Stimulated activated naive CD8-positive, alpha-beta T cell treated with anti-CD3 and anti-CD28 coated beads, Interleukin-15, Interleukin-2, amounts not matched to agents 100 U/mL and 50 U/mL, for 24 hours (primary cell): ENCODE measurements around the gene CTNND2.
A peak's percentile ranks its signal among the peaks of the same experiment; 100 is the strongest.
"Not testable (repeated sequence)": the region's sequence is repeated elsewhere in the genome, so short reads cannot be mapped to it uniquely, and the experiment has no call there.

Experiments
- ATAC-seq: fragments of 150-1000 bp; cut with Tn5 transposase; one replicate; pipeline ENCODE4 v1.10.0; 2021
- DNase-seq: peaks from one replicate; pipeline ENCODE4 v3.0.0; 2021

CTNND2 gene

GRCh38 chr5:11385251-11385900, 518.9 kb downstream of the CTNND2 start:
- DNase-seq (no peak), ATAC-seq (no peak)

GRCh38 chr5:11384441-11385250, 519.6 kb downstream of the CTNND2 start:
- ATAC-seq (peak; percentile 34), DNase-seq (no peak)

DNA sequence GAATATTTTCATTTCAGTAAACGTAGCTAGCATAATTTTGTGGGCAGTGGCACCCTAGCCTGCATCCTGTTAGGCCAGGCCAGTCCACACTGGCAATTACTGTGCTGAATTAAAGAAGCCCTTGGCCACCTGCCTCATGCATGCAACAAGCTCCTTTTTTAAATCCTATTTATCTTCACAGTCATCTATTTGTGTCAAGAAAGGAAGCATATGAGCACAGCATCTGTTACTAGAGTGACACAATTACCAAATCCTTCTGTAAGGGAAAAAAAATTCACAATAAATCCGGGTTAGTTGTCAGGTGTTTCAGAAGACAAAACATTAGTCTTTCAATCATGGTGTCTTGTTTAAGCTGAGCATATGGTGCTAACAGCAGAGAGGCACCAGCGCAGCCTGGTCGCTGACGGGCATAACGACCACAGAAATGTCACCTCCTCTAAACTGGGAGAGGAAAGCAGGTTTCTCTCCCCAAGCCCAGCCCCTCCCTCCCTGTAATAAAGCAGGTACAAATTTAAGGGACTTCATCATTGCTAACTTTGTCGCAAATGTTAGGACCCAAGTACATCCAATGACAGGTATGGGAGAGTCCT, 520.6 kb downstream of the CTNND2 start:
- no peak for DNase-seq
- no peak for ATAC-seq

GRCh38 chr5:11378461-11378860, 525.8 kb downstream of the CTNND2 start:
- no peak for ATAC-seq
- DNase-seq = no peak

- DNase-seq = no peak
- no peak for ATAC-seq
Measured at GRCh38 chr5:11377896-11378295, 526.4 kb downstream of the CTNND2 start.

DNA sequence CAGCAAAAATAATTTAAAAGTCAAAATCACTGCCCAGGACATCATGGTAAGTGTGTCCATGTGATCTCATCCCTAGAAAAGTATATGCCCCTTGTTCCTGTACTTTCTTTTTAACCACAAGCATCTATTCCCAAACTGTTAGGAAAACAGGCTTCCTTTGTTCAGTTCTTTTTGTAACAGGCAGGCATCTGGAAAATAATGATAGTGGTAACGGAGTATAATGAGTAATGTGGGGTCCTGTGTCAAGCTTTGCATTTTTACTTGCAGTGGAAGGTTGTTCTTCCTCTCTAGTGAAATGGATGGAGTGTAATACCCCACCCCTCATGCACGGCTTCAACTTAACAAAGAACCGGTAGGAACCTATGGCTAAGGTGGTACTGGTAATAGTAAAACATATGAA, 532.1 kb downstream of the CTNND2 start:
- DNase-seq = no peak

GRCh38 chr5:11371021-11371420, 533.2 kb downstream of the CTNND2 start:
- no peak for ATAC-seq
- no peak for DNase-seq

More for the DNA sequence above, 532.1 kb downstream of the CTNND2 start:
- no peak for ATAC-seq

- no peak for DNase-seq
- no peak for ATAC-seq
Measured at GRCh38 chr5:11364531-11364930, 539.7 kb downstream of the CTNND2 start.

DNA sequence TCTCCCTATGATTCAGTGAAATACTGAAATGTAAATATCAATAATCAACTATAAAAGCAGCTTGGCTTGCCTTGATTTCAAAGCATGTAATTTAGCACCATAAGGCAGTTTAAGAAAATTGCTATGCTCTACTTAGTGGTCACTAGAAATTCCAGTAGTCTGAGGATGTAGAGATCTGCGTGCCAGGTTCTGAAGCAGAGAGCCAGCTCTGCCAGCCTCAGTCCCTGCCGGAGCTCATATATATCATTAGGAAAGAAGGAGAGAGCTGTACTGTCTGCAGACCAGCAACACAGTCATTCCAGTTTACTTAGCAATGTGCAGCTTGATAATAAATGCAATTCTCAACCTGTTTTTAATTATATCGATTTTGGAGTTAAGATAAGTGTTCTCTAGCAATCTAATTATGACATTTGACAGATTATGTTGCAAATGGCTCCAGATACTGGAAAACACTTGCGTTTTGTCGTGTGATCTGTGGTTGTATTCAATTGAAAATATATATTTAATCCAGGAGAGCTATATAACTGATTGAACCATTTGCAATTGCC, 540.5 kb downstream of the CTNND2 start:
- ATAC-seq (no peak), DNase-seq (no peak)

DNA sequence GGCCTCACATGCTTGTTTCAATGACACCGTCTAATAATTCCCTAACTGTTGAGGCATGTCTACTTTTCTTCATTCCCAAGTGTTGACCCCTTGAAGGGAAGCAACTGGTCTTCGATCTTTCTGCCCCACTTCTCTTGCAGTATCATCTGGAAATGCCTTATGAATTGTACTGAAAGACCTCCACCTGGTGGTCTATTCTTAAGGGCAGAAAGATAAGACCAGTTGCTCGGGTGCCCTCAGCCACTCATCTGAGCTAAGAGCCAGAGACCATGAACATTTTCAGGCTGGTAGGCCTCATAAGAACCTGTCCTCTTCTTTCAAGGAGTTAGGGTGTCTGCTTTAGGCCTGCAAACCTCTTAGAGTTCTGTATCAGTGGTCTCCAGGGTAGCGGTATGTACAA, 542.5 kb downstream of the CTNND2 start:
- DNase-seq = no peak
- no peak for ATAC-seq

GRCh38 chr5:11357928-11358327, 546.3 kb downstream of the CTNND2 start:
- ATAC-seq (no peak), DNase-seq (no peak)

DNA sequence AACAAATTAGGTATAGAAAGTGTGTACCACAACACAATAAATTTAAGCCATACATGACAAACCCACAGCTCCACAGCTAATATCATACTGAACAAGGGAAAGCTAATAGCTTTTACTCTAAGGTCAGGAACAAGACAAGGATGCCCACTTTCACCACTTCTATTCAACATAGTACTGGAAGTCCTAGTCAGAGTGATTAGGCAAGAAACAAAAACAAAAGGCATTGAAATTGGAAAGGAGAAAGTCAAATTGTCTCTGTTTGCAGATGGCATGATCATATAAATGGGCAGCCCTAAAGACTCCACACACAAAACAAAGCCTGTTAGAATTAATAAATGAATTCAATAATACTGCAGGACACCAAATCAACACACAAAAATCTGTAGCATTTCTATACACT, 548.8 kb downstream of the CTNND2 start:
- ATAC-seq (no peak), DNase-seq (no peak)

DNA sequence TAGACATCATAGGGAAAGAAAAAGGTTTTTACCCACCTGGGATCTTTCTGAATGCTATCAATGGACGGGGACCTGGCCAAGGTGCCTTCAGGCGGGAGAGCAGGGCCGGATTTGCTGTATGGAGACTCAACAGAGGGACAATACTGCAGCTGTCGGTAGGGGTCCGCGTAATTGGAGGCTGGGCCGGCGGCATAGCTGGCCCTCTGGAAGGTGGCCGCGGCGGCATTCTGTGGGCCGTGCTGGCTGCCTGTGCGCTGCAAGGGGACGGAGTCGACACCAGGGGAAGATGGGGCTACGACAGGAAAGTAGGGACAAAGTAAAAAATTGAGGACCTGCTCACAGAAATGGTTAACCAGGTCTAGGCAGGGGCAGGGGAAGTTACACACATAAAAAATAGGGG, 557.9 kb downstream of the CTNND2 start:
- DNase-seq (no peak), ATAC-seq (no peak)

- DNase-seq (no peak), ATAC-seq (no peak)
Measured at GRCh38 chr5:11335881-11336760, 568.1 kb downstream of the CTNND2 start.

DNA sequence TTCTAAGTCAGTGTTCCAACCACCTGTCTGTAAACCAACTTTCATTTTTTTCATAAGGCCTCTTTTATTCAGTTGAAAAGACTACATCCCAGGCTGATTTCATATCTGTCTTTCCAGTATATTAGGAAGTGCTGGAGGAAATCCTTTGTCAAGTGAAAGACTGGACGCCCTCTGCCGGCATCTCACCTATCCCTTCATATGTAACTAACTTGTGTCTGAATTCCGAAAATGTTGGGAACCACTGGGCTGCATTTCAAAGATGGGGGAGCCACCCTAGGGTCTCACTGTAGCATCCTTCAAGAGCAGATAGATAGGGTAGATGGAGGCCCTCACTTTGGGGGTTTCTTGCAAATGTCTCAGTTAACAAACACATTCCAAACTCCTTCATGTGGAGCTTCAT, 569.8 kb downstream of the CTNND2 start:
- no peak for ATAC-seq
- no peak for DNase-seq

GRCh38 chr5:11329679-11330078, 574.6 kb downstream of the CTNND2 start:
- no peak for ATAC-seq
- no peak for DNase-seq

DNA sequence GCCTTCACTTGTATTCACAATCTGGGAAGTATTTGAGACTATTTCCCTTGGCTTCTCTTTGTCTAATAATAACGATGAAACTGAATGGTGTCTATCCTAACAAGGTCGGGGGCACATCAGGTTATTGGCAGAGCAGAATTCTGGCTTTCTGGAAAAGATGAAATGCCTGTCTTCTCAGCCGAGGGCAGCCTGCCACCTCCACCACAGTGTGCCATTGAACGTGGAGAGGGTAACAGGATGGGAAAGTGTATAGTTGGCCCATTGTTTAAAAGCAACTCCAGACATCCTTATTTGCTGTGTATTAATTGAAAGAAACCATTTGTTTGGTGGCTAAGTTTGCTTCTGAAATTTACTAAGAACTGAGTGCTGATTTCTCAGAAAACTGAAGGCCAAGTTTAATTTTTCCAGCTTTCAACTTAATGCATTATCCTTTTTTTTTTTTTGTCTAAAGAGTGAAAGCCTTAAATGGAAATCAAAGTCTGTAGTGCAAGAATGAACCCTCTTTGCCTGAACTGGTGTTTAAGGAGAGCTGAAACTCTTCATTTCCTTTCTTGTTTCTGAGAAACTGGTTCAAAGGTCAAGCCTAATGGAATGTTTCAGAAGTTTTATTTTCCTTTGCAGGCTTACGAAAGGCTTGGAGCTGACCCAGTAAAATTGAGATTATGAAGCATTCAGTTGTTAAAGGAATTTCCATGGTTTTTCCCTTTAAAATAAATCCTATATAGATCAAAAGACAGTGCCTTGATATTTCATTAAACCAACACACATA, 579.5 kb downstream of the CTNND2 start:
- no peak for ATAC-seq
- no peak for DNase-seq

- DNase-seq (no peak), ATAC-seq (no peak)
Measured at GRCh38 chr5:11323761-11324160, 580.5 kb downstream of the CTNND2 start.

GRCh38 chr5:11322133-11322532, 582.1 kb downstream of the CTNND2 start:
- ATAC-seq (no peak), DNase-seq (no peak)

- ATAC-seq (no peak), DNase-seq (no peak)
Measured at GRCh38 chr5:11319836-11320580, 584.2 kb downstream of the CTNND2 start.

- not testable (repeated sequence) for ATAC-seq, DNase-seq
Measured at GRCh38 chr5:11313694-11314093, 590.6 kb downstream of the CTNND2 start.
